GM18858 (cell line): ENCODE data around the gene DPPA5.
"Not testable (repeated sequence)": the region's sequence is repeated elsewhere in the genome, so short reads cannot be mapped to it uniquely, and the experiment has no call there.

Experiments
- ATAC-seq: cut with Tn5 transposase; IDR thresholded peaks from one replicate; pipeline ENCODE4 v1.9.1; 2021; ENCODE audit not compliant: unreplicated experiment

DPPA5 gene

GRCh38 chr6:73353636-73354593 is at the start of gene DPPA5:
DPPA5 (minus strand) TSS chr6:73354276; CDS start chr6:73354225, 51 bp downstream.
- ATAC-seq: no peak

- no peak for ATAC-seq
Observed at GRCh38 chr6:73400656-73401055, 46.6 kb upstream of the DPPA5 start.

GRCh38 chr6:73395875-73396274 is 41.8 kb upstream of the DPPA5 start:
- ATAC-seq: no peak

- no peak for ATAC-seq
Observed at GRCh38 chr6:73394577-73395354, 40.7 kb upstream of the DPPA5 start, which contains the start of gene DDX43. DDX43 (plus strand) TSS chr6:73394828; CDS start chr6:73394906, 78 bp downstream.

- ATAC-seq: no peak
Observed at GRCh38 chr6:73393278-73393677, 39.2 kb upstream of the DPPA5 start.

GRCh38 chr6:73392188-73392587 is 38.1 kb upstream of the DPPA5 start:
- ATAC-seq: not testable (repeated sequence)

GRCh38 chr6:73391675-73392074 is 37.6 kb upstream of the DPPA5 start:
- no peak for ATAC-seq

- no peak for ATAC-seq
Observed at GRCh38 chr6:73389854-73390253, 35.8 kb upstream of the DPPA5 start.

- ATAC-seq: peak; percentile 68
Observed at GRCh38 chr6:73388800-73389512, 34.9 kb upstream of the DPPA5 start.

GRCh38 chr6:73388433-73388799 is 34.3 kb upstream of the DPPA5 start:
- ATAC-seq: no peak

- no peak for ATAC-seq
Observed at GRCh38 chr6:73382462-73383113, 28.5 kb upstream of the DPPA5 start.

GRCh38 chr6:73381531-73381930 is 27.5 kb upstream of the DPPA5 start:
- not testable (repeated sequence) for ATAC-seq

- no peak for ATAC-seq
Observed at GRCh38 chr6:73377225-73377624, 23.1 kb upstream of the DPPA5 start.

- ATAC-seq: no peak
Observed at GRCh38 chr6:73375216-73375615, 21.1 kb upstream of the DPPA5 start.

- no peak for ATAC-seq
Observed at GRCh38 chr6:73372516-73372915, 18.4 kb upstream of the DPPA5 start.

GRCh38 chr6:73371984-73372383 is 17.9 kb upstream of the DPPA5 start:
- no peak for ATAC-seq

GRCh38 chr6:73369563-73369962 is 15.5 kb upstream of the DPPA5 start, which contains the start of gene OOEP:
OOEP (minus strand) TSS chr6:73369897; CDS start chr6:73369792, 105 bp downstream.
- no peak for ATAC-seq

- ATAC-seq: no peak
Observed at GRCh38 chr6:73369157-73369556, 15.1 kb upstream of the DPPA5 start.

- ATAC-seq: no peak
Observed at GRCh38 chr6:73368675-73369074, 14.6 kb upstream of the DPPA5 start.

GRCh38 chr6:73367761-73368355 is 13.8 kb upstream of the DPPA5 start:
- no peak for ATAC-seq
